Activated CD8-positive, alpha-beta memory T cell treated with anti-CD3 and anti-CD28 coated beads, Interleukin-2, amount 50 U/mL, for 1 hour (primary cell): Measurements from ENCODE around the gene ZNF423.

ENCODE experiments used
- DNase-seq: peaks from one replicate; pipeline ENCODE4 v3.0.0-alpha.2; 2020; ENCODE audit errors: extremely low read depth

Gene ZNF423

DNA sequence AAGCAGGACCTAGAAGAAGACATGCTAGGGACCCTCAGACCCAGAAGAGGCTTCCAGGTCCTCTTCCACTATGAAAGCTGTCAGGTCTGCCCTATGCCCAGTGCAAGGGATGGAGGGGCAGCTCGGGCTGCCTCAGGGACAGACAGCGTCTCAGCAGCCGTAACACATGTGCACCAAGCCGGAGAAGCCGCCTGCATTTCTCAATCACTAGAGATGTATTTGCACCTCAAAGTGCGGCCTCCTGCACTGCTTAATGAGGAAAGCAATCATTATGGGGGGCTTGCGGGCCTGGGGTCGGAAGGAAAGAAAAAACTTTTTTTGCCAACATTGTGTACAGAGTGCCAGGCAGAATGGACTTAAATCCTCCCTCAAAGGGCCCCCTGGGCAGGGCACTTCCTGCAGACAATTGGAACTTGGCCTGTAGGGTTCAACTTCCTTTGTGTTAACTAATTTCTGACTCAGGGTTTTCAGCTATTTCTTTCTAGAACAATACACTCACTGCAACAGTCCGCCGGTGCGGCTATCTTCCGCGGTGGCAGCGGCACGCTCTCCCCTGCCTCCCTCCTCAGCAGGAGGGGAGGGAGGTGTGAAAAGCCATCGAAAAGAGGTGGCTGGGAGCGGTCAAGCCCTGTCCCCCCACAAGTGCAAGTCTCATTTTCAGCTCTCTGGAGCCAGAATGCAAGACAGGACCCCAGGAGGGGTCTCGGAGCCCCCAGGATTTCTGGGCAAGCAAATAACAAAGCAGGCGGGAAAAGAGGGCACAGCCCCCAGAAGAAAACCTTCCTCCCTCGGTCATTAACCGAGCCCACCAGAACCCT, 101.2 kb downstream of the ZNF423 start:
- no peak for DNase-seq

GRCh38 chr16:49750341-49751000, 105.4 kb downstream of the ZNF423 start:
- no peak for DNase-seq

- no peak for DNase-seq
Observed at GRCh38 chr16:49749816-49750215, 106.1 kb downstream of the ZNF423 start.

- DNase-seq: no peak
Observed at GRCh38 chr16:49748322-49748721, 107.6 kb downstream of the ZNF423 start.

- no peak for DNase-seq
Observed at GRCh38 chr16:49747654-49748053, 108.3 kb downstream of the ZNF423 start.

GRCh38 chr16:49746545-49746944, 109.4 kb downstream of the ZNF423 start:
- DNase-seq: no peak

DNA sequence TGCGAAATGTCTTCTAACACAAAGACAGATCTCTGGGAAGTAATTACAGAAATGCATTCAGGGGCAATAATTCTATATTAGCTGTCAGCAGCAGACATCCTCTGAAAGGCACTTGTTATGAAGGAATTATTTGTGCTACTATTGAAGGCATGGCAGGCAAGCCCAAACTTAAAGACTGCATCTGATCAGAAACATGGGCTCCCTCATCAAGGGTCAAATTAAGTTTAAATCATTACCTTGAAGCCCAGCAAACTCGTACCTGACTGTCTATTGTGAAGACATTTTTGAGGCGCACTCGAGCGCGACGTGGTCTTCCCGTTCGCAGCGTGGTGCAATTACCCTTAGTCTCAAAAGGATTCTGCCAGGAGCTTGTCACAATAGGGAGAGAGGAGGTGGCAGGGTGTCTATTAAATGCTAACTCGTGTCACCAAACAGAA, 110.6 kb downstream of the ZNF423 start:
- no peak for DNase-seq

- no peak for DNase-seq
Observed at GRCh38 chr16:49744244-49745220, 111.4 kb downstream of the ZNF423 start.

GRCh38 chr16:49743658-49744057, 112.3 kb downstream of the ZNF423 start:
- no peak for DNase-seq

- no peak for DNase-seq
Observed at GRCh38 chr16:49743203-49743464, 112.8 kb downstream of the ZNF423 start.

DNA sequence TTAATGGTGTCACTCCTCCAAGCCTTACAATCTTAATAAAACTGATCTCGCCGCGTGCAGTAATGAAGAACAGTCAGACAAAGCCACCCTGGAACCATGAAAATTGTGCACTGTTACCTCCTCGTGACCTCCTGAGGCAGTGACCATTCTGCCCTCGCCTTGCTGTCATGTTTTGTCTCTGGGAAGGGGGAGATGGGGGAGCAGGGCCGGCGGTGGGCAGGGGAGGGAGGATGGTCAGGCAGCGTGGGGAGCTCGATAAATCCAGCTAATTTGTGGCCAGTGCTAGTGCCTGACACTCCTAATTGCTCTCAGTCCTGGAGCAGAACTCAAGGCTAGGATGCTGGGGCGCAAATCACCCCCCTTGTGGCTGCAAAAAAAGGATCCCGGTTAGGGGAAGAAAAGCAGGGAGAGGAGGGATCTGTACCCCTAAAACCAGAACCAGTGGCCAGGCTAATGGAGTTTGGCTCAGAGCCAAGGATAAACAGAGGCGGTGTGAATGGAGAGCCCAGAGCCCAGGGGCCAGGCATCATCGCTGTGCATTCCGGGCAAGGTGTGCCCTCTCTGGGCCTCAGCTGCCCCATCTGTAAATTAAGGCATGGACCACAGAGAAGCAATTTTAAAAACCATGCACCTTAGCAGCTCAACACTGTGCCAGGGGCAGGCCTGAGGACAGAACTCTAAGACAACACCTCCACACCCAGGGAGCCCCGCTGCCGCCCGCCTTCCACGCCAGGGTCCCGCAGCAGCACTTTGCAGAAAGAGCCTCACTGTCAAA, 113.3 kb downstream of the ZNF423 start:
- DNase-seq: no peak

GRCh38 chr16:49740256-49740655, 115.7 kb downstream of the ZNF423 start:
- no peak for DNase-seq

DNA sequence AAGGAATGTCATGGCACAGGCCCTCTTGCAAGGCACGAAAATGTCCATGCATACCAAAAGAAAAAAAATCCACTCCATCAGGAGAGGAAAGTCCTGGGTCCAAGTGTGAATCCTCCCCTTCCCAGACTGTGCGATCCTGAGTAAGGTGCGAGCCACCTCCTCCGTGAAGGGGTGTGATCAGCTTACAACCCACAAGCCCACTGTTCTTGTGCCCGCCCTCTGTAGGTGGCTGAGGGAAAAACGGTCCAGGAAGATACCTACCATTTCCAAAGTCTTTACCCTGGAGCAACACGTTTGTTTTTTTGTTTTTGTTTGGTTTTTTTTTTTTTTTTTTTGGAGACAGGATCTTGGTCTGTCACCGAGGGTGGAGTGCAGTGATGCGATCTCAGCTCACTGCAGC, 116.5 kb downstream of the ZNF423 start:
- DNase-seq: no peak

DNA sequence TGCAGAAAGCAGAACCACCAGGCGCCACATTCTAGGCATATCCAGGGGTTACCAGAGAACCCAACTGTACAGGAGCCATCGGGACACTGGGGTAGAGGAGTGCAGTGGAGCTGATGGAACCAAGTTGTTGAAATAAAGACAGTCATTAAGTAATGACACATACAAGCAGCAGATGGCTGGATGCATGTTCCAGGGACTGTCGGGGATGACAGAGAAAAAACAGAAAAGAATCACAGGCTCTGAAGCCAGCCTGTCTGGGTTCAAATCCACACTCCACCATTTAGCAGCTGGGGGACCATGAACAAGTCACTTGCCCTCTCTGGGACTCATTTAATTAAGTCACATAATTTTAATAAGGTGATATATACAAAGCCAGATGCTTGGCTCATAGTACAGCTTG, 117.1 kb downstream of the ZNF423 start:
- DNase-seq: no peak

DNA sequence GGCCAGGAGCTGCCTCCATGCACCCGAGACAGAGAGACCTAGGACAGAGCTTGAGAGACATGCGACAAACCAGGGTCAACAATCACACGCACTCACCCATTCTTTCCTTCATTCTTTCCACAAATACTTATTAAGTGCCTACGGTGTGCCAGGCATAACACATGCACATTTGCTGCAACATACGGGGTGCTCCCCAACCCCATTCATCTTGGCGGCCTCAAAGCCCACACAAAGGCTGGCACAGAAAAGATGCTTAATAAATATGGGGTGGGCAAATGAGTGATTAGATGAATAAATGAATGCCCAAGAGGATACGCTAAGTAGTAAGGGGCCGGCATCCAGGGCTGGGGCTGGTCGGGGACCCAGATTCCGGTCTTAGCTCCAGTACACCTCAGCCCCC, 117.9 kb downstream of the ZNF423 start:
- no peak for DNase-seq

DNA sequence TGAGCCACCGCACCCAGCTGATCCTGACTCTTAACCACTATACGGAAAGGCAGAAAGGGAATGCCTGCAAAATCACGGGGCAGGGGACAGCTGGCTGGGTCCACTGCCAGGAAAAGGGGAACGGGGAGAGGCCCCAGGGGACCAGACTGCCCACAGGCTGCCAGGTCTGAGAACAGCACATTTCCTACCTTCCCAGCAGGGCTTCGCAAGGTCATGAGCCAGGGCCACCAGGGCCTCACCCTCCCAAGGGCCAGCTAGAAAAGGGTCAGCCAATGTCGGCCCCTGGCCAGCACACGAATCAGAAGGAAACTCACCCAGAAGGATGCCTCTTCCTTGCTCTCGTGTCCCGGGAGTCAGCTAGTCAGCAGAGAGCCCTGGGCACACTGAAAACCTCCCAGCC, 118.4 kb downstream of the ZNF423 start:
- no peak for DNase-seq

- DNase-seq: no peak
Observed at GRCh38 chr16:49734331-49734730, 121.6 kb downstream of the ZNF423 start.

DNA sequence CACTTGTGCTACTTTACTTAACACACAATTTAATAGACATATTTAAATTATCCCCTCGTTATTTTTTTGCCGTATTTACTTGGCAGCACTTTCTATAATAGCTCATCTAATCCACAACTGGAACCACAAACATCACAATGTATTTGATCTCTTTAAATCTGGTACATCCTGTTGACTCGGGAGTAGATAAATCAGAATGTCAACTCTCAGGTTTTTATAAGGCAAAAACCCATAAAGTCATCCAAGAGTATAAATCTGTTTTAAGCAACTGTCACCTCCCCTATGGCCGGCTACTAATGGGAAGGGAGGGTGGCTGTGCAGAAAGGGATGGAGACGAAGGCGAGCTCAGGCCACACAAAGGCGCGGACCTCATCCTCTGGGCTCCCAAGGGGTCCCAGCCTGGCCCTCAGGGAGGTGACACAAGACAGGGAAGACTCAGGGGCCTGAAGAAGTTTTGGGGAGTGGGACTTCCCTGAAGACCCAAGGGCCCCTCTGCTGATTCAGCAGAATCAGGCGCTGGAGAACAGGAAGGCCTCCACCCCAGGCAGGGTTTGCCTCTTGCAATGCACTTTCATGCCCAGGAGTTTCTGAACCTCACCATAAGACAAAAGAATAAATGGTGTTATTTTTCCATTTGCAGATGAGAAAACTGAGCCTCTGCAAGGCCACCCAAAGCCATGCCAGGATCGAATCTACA, 122.5 kb downstream of the ZNF423 start:
- DNase-seq: no peak

DNA sequence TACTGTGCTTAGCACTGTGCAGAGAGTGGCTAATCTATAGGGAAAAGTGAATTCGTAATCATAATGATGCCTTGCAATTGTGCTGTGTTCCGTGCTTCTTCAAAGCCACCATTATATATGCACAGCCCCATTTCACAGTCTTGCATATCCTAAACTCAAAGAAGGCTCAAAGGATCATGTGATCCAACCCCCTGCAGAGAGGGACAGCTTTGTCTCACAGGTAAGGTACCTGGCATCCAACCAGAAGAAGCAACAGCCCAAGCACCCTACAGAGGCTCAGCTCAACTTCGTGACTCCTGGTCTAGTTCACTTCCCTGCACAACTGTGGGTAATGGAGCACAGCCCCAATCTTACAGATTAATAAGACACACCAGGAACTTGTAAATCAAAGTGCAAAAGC, 124.0 kb downstream of the ZNF423 start:
- DNase-seq: no peak

DNA sequence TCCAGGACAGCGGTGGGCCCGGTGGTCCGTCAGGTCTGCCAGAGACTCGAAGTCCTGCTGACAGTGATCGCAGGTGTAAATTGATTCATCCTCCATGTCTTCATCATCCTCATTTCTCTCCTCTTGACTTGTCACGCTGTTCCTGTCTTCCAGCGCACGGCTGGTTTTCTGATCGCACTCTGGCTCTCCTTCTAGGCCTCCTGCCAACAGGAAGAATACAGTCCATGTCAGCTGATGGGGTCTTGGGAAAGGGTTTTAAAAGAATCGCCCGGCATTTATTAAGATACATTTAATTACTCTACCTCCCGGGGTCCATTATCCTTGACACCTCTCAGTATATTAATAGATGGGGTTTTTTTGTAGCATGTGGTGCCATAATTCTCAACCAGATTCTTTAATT, 125.1 kb downstream of the ZNF423 start:
- DNase-seq: no peak

- DNase-seq: no peak
Observed at GRCh38 chr16:49727611-49728010, 128.3 kb downstream of the ZNF423 start.
